GF-D8 (cell line): ENCODE results near the gene DCX.
"Not testable (repeated sequence)": the region's sequence is repeated elsewhere in the genome, so short reads cannot be mapped to it uniquely, and the experiment has no call there.

Experiments
- DNase-seq: peaks from one replicate; lab custom pipeline; 2025; lab: John Stamatoyannopoulos, UW

The DCX gene

GRCh38 chrX:111372086-111372485, 39.9 kb downstream of the DCX start:
- DNase-seq: no peak

GRCh38 chrX:111365770-111366325, 46.1 kb downstream of the DCX start:
- no peak for DNase-seq

- no peak for DNase-seq
Observed at GRCh38 chrX:111363741-111364140, 48.3 kb downstream of the DCX start.

GRCh38 chrX:111361751-111362150, 50.2 kb downstream of the DCX start:
- no peak for DNase-seq

GRCh38 chrX:111360839-111361238, 51.2 kb downstream of the DCX start:
- DNase-seq: no peak

GRCh38 chrX:111355523-111356115, 56.4 kb downstream of the DCX start:
- no peak for DNase-seq

- DNase-seq: no peak
Observed at GRCh38 chrX:111354496-111354895, 57.5 kb downstream of the DCX start.

- DNase-seq: no peak
Observed at GRCh38 chrX:111353793-111354192, 58.2 kb downstream of the DCX start.

GRCh38 chrX:111352424-111352823, 59.6 kb downstream of the DCX start:
- no peak for DNase-seq

GRCh38 chrX:111349934-111350333, 62.1 kb downstream of the DCX start:
- no peak for DNase-seq

- no peak for DNase-seq
Observed at GRCh38 chrX:111349101-111349500, 62.9 kb downstream of the DCX start.

- DNase-seq: no peak
Observed at GRCh38 chrX:111348429-111348828, 63.6 kb downstream of the DCX start.

GRCh38 chrX:111346150-111346549, 65.8 kb downstream of the DCX start:
- not testable (repeated sequence) for DNase-seq

- DNase-seq: no peak
Observed at GRCh38 chrX:111340054-111340453, 71.9 kb downstream of the DCX start.

- DNase-seq: no peak
Observed at GRCh38 chrX:111339212-111339611, 72.8 kb downstream of the DCX start.

GRCh38 chrX:111338095-111338698, 73.8 kb downstream of the DCX start:
- DNase-seq: no peak

GRCh38 chrX:111337067-111337637, 74.8 kb downstream of the DCX start:
- no peak for DNase-seq

- DNase-seq: no peak
Observed at GRCh38 chrX:111336141-111336540, 75.9 kb downstream of the DCX start.

- DNase-seq: no peak
Observed at GRCh38 chrX:111329370-111329769, 82.6 kb downstream of the DCX start.

- DNase-seq: no peak
Observed at GRCh38 chrX:111328858-111329257, 83.1 kb downstream of the DCX start.

- DNase-seq: no peak
Observed at GRCh38 chrX:111322231-111322855, 89.6 kb downstream of the DCX start.

GRCh38 chrX:111319451-111319850, 92.5 kb downstream of the DCX start:
- DNase-seq: no peak

GRCh38 chrX:111318901-111319300, 93.1 kb downstream of the DCX start:
- DNase-seq: no peak
